ENCODE measurements around the gene UVRAG.

DNA sequence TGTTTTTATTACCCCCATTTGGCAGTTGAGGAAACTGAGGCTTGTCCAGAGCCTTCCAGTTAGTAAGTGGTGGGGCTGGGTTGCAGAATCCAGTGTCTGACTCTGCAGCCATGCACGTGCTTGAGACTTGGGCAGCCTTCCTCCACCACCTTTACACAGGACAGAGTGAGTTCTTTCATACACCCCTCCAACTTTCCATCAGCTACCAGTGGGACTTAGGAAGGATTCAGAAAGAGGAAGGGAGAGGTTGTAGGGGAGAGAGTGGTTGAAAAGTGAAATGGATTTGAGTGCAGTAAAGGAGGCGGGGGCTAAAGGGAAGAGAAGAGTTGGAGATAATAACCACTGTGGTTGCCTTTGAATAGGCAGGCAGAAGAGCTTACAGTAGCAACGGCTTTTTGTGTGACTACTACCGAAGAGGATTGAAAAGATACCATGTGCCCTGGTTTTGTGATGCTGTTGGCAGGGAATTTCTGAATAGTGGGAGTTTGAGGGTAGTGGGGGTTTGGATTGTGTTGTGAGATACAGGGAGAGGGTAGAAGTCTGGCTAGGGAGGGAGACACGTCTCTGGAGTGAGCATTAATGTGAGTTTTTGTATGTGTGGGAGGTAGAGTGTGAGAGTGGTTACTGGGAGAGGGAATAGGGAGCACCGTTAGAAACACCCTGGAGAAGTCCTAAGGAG, 1.7 kb downstream of the UVRAG start:
- TF ChIP-seq ZNF274 (IDR thresholded peaks at IDR 0.05; ENCODE audit: low read depth, low read length) (no peak), SUZ12 (IDR thresholded peaks at IDR 0.05; ENCODE audit: extremely low read depth, insufficient read depth, insufficient read length) (no peak), YY1 (IDR thresholded peaks at IDR 0.05; ENCODE audit: insufficient read depth, insufficient read length) (no peak)
